Stimulated activated CD4-positive, alpha-beta T cell treated with anti-CD3 and anti-CD28 coated beads, TNF-alpha, amount 100 ng/mL, for 1 hour (primary cell): ENCODE measurements around the gene VSIG8.

Experiments
- DNase-seq, 3 donors: peaks; one replicate each; pipeline ENCODE4 v3.0.0-alpha.2; 2020; ENCODE audit warnings: low read depth in 3 of 3, low spot score in 1 of 3

Gene VSIG8

DNA sequence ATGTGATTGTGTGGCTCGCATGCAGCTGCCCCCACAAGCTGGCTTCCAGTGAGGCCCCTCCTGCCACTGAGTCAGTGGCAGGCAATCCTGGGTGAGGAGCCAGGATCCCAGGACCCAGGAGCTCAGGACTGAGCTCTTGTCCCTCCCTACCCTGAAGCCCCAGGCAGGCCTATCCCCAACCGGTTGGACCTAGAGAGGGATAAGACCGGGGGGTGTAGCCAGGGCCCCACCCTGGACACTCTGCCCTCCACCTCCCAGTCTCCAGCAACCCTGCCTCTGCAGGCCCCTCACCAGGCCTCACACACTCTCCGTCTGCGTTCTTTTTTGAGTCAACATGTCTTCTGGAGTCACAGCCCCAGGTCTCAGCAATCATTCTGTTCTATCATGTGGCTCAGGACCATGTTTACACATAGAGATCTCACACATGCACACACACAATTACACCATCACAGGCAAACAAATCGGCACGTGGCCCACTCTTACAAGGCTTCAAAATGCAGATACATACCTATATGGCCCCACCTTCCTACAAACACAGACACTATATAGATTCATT is 2.6 kb downstream of the VSIG8 start:
- DNase-seq: no peak

DNA sequence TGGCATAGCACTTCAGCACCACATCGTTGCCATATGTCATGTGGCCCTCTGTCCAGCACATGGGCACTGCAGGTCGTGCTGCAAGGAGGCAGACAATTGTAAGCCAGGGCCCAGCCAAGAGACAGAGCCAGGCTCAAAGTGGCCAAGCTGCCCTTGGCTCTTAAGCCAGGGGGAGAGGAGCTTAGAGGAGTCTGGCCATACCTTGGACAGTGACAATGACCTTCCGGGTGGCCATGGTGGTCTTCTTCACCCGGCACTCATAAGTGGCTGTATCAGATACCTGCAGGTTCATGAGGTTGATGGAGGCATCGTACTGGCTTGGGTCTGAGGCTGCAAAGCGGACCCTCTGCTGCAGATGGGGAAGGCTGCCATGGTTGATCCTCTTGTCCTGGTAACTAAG is 4.6 kb downstream of the VSIG8 start:
- DNase-seq: no peak

DNA sequence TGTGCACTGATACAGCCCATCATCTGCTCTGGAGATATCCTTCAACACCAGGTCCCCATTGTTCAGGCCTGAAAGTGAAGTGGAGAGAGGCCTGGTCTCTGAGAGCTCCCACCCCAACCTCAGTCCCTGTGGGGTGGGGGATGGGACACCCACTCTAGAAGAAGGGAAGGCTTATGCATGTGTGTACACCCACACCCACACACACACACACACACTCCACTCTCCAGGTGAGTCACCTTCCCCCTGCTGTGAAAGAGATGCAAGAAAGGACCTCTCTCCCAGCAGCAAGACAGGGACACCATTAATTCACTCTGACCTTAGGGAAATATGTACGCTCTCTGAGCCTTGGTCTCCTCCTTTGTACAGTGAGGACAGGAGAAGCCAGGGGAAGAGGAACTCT is 5.9 kb downstream of the VSIG8 start:
- no peak for DNase-seq

DNA sequence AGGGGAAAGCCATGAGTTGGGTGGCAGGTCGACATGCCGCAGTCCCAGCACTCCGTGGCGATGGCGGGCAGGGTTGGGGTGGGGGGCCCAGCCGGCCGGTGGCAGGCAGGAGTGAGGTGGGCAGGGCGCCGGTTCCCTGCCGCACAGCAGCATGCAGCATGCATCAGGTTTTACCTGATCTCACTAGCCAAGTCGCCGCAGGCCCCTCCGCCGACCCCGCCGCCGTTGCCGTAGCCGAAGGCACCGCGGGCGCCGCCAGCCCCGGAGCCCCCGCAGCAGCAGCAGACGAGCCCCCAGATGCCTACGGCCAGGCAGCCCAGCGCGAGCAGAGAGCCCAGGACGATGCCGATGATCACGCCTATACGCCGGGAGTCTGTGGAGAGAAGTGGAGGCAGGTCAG is 6.7 kb downstream of the VSIG8 start:
- DNase-seq: no peak

DNA sequence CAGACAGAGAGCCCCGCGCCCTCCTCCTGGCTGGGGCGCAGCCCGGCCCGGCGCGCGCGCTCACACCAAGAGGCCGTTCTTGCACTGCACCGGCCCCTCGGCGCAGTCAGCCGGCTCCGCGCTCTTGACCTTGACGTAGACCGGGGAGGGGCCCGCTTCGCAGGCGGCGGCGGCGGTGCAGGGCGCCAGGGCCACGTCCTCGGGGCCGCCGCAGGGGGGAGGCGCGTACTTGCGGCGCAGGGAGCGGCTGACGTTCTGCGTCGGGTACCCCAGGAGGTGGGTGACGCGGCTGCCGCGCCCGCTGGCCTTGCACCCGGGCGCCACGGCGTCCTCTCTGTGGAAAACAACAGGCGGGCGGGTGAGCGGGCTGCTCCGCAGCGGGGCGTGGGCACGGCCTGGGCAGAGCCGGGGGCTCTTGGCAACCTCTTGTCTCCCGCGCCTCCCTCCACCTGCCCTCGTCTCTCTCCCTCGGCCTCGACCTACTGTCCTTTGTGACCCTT is 7.7 kb downstream of the VSIG8 start:
- peak; percentile 21 to 57 (median 48) for DNase-seq

DNA sequence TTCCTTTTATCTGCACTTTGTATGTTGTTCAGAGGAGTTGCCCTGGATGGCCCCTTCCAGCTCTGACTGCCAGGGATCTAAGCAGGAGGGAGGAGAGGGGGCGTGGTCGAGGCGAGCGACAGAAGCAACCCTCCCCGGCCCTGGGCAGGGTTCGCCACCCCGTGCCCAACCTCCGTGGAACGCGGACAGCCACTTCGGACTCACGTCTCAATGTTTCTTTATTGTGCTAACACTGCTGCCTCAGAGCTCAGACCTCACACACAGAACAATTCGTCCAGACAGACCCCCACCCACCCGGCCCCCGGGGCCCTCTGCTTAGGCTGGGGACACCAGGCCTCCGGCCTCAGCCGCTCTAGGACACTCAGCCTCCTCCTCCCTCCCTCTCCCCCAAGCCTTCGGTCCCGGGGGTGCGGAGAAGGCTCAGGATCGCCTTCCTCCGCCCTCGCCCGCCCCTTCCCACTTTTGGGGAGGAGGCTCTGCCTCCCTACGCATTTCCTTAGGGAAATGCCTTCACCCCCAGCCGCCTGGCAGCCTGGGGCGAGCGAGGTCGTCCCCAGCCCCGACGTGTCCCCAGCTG is 8.3 kb downstream of the VSIG8 start:
- DNase-seq: no peak

DNA sequence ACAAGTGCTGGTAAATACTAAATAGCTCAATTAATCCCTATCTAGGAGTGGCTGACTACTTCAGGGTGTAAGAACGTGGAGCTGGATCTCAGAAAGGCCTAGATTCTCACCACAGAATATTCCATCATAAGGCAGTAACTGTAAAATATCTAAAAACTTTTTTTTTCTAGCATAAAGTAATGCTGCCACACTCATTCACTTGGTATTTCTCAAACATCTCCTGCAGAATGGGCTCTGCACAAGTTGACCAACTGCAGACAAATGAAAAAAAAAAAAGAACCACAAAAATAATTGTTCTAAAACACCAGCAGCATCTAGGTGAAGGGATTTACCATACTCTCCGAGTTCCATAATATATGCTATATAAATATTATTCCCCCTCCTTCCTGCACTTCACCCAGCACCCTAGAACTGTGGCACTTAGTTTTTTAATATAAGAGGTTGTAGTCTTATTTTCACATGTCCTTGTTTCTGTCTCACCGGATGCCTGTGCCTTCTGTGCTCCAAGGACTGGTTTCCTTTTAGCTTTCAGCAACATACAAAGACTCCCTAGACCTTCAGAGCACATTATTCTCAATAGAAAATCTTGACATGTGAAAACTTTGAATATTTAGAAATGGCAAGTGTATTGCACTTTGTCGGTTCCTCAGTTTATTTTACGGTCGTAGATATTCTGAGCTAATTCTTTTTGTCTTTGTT is 8.9 kb downstream of the VSIG8 start:
- no peak for DNase-seq

DNA sequence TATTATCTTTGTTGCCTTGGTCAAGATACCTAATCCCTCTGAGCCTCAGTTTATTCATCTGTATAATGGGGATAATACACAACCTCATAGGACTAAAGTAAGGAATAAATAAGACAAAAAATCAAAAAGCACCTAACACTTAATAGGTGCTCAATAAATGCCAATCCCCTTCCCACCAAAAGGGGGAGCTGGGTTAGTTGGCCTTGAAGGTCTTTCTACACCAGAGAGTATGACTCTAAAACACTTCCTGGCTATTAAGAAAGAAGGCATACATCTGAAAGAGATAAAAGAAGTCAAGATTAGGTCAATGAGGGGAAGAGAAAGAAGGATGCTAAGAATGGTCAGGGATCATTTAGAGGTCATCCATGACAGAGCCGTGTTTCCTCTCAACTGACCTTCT is 11.1 kb downstream of the VSIG8 start:
- no peak for DNase-seq

DNA sequence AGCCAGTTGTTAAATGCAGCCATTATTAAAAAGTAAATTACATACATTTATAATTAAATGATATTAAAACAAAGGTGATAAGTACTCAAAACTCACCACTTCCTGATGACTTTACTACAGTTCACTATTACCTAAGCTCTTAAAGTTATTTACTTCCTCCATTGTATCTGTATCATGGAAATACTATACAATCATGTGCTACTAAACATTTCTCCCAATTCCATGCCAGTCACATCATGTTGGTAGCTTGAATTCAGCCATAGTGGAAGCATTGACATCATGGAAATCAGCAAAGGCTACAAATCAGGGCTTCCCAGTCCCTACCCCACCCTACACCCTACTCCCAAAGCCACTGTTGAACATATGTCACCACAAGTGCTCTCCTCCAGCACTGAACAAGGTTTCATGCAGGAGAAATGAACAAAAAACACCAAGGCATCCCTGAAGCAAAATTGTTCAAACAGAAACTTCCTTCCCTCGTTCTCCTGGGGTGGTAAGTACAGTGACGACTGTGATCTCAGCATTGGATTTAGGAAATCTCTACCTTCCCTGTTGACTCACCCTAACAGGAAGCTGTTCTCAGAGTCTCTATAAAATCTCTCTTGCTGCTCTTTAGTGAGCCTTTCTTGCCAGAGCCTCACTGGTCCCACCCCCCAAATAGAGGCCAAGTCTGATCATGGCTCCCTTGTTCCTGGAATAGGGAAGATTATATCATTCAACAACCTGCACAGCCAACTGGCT is 12.7 kb downstream of the VSIG8 start:
- DNase-seq: no peak

DNA sequence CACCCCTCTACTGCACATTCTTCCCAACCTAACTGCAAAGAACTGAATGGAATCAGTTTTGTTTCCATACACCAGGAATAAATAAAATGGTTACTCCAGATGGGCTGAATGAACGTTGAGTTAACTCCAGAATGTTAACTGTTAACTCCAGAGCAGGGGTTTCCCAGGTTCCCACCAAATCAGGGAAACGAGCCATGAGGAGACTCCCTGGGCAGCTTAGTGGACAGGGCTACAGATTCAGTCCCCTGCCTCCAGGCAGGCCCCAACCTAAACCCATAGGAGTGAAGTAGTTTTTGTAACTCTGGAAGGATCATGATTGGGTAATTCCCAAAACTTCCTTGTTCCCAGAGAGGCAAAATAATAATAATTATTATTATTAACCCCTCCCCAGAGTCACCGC is 14.1 kb downstream of the VSIG8 start:
- no peak for DNase-seq

DNA sequence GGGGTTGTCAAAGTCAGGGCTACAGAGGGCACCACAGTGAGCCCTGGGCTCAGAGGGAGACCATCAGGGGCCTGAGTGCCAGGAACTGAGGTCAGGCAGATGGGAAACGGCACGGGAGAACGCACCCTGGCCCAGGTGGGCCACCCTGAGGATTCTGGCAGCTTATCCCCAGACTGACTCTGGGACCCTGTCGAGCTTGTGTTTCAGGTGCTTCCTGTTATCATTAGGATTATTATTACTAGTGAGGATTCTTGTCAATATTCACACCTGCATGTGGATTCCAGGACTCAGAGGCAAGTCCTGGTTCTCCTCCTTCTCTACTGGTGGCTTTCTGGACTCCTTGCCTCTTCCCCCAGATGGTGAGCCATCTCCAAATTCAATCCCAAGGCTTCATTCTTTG is 15.2 kb downstream of the VSIG8 start:
- DNase-seq: no peak

DNA sequence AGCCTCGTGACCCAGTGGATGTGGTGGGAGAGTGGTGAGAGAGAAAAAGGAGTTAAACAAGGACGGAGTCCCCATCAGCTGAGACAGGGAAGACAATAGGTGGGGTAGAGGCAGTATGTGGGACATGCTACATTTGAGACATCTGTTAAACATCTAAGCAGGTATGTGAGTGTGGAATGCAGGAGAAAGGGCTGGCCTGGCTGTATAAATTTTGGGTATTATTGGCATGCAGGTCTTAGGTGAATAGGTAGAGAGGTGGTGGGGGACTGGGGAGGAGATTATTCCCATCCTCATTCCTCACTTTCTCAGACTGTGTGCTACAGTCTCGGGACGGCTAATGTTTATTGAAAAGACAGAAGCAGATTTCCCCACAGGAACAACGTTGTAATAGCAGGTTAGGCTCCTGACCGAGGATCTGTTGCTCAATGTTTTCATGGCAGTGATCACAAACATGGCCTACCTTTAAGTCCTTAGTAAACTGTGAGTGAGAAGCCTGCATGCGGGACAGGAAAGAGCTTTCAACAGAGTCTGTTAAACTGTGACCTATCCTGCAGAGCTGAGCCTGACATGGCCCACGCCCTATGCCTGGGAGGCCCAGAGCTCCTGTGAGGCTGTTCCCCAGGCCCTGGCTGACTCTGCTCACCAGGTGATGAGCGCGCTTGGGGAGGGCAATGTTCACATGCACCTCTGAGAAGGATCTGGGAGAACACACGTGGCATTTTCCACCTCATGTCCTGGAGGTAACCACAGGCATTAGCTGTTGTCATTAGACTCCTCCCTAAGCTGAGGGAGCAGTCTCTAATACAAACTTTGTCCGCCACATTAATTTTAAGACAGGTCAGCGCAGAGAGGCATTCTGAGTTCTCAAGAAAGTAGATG is 16.5 kb downstream of the VSIG8 start:
- DNase-seq: no peak

DNA sequence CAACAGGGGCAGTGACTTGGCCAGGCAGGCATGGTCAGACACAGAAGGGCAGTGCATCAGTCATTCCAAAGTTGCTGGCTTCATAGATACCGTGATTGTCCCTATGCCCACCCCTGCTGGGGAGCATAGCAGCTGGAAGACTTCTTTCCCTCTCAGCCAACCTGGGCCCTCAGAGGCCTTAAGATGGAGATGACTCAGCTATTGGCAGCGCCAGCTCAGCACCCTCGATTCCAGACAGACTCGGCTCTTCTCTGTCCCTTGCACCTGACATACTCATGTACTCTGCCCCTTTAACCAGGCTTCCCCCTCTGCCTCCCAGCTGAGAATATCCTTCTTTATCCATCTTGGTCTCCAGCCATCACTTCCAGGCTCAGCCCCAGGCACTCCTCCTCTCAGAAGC is 19.0 kb downstream of the VSIG8 start:
- DNase-seq: no peak

DNA sequence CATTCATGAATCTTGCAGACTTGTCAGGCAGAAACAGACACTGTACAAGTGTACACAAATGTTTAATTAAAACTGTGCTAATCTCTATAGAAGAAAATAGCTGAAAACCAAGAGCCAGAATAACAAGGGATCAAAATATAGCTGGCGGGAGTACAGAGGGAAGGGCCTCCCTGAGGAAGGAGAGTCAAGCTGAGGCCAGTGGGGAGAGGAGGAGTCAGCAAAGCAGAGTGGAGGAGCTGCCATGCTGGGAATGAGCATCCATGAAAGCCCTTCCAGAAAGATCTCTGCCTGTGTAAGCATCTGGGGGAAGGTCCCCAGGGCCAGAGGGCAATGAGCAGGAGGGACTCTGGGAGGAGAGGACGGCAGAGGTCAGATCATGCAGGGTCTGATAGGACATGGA is 20.7 kb downstream of the VSIG8 start:
- DNase-seq: no peak

DNA sequence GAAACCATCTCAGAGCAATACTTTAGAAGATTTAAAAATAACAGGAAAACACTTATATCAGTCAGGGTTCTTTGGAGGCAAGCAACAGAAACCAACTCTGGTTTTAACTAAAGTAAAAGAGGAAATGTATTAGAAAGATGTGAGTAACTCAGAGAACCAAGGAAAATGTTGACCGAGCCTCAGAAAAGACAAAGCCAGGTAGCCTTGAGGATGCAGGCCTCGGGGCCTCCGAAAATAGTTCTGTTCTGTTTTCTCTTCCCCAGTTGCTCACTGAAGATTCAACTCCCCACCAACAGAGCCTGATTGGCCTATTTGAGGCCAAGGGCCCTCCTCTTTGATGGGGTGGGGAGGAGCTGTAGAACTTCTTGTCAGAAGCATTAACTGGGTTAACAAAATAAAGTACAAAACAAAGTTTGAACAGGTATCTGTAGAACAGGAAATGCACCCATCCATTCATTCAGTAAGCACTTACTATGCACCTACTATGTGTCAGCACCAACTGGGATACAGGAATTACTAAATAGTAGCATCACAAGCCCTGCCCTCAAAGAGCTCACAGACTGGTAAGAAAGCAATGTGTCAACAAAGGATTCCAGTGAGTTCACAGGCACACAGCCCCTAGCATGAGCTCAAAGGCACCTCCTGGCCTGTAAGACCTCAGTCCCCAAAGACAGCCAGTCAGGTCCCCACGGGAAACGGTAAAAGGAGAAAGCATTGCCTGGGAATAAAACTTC is 23.2 kb downstream of the VSIG8 start:
- no peak for DNase-seq

DNA sequence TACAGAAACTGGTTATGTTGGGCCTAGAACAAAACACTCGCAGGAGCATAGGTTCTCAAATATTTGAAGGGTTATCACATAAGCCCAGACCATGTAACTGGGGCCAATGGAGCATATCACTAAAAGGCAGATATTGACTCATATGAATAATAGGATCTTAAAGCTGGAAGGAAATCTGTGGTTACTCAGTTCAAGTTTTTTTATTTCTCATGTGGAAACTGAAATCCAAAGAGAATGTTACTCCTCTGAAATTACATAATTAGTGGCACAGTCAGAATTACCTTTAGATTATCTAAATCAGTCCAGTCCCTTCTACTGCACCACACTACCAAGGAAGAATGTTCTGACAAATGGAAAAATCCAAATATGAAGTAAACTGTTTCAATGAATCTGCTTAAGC is 23.7 kb downstream of the VSIG8 start:
- DNase-seq: no peak

DNA sequence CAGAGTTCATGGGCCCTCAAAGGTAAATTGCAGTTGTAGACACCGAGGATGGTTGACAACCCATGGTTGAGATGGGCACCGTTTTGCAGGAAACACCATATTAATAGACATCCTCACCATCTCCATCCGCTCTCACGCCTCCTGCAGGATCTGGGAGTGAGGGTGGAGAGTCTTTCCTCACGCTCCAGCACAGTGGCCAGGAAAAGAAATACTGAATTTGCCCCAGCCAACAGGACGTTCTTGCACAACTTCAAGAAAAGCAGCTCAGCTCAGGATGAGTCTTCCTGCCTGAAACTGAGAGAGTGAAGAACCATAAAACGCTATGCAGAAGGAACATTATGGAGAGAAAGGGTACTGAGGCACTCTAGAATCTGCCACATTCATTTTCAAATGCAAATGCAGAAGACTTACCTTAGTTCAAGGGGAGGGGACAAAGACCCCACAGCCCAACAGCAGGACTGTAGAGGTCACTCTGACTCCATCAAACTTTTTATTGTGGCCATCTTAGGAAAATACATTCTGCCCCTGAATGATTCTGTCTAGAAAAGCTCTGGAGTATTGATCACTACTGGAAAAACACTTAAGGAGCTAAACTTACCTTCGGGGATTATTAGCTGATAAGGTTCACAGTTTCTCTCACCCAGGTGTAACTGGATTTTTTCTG is 26.5 kb downstream of the VSIG8 start:
- no peak for DNase-seq

DNA sequence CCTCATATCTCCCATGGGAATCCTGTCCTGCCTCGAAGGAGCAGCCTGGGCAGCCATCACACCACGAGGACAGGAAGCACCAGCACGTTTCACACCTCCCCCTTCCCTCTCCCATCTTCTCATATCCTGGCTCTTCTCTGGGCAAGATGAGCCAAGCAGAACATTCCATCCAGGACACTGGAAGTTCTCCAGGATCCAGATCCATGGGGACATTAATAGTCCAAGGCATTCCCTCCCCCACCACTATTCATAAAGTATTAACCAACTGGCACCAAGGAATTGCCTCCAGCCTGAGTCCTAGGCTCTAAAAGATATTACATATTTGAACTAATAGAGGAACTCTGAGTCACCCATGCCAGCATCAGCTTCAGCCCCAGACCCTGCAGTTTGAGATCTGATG is 27.1 kb downstream of the VSIG8 start:
- no peak for DNase-seq

DNA sequence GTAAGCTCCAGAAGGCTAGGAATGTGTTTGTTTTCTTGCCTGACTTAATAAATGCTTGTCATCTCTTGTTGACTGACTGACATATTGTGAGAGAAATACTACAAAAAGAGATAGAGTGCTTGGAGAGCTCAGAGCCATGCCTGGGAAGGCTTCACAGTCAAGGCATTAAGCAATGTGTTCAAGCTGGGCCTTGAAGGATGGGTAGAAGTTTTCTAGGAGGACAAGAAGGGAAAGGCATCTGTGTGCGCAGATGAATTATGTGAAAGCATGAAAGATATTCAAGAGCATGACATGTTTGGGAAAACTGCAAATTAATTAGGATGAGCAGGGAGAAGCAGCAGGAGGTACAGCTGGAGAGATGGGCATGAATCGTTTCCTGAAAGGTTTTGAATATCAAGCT is 30.1 kb downstream of the VSIG8 start:
- DNase-seq: no peak
